ENCODE data around the gene FAM174C.

The FAM174C gene

GRCh38 chr19:1260749-1261537 lies 14.4 kb upstream of the FAM174C start (continued):
- TF ChIP-seq ZNF211 (tag by site-specific recombination; IDR thresholded peaks at IDR 0.05; ENCODE audit: low read depth) (no peak), ZNF623 (tag by site-specific recombination; IDR thresholded peaks at IDR 0.05) (no peak), ZNF768 (tag by site-specific recombination; IDR thresholded peaks at IDR 0.05) (no peak), ZNF10 (tag by site-specific recombination; IDR thresholded peaks at IDR 0.05) (no peak), ZNF747 (tag by site-specific recombination; IDR thresholded peaks at IDR 0.05) (no peak), YY1 (tag by site-specific recombination; IDR thresholded peaks at IDR 0.05) (no peak), ZSCAN18 (tag by site-specific recombination; IDR thresholded peaks at IDR 0.05) (no peak), ZSCAN23 (tag by site-specific recombination; IDR thresholded peaks at IDR 0.05) (no peak), ZNF664 (tag by site-specific recombination; IDR thresholded peaks at IDR 0.05) (no peak), ZNF404 (tag by site-specific recombination; IDR thresholded peaks at IDR 0.05) (no peak), ZNF18 (tag by site-specific recombination; IDR thresholded peaks at IDR 0.05) (no peak), ZNF473 (tag by site-specific recombination; IDR thresholded peaks at IDR 0.05) (no peak), ZNF449 (tag by site-specific recombination; IDR thresholded peaks at IDR 0.05) (no peak; the same call in 1 of the 2 replicates), ZNF248 (tag by site-specific recombination; IDR thresholded peaks at IDR 0.05) (no peak), ZFP41 (tag by site-specific recombination; IDR thresholded peaks at IDR 0.05; ENCODE audit: borderline replicate concordance) (no peak), KLF1 (tag by site-specific recombination; IDR thresholded peaks at IDR 0.05) (no peak), ZBTB7A (tag by site-specific recombination; IDR thresholded peaks at IDR 0.05; ENCODE audit: low read depth) (no peak; the same call in 1 of the 2 replicates), ZNF560 (tag by site-specific recombination; IDR thresholded peaks at IDR 0.05; ENCODE audit: borderline replicate concordance) (no peak), ZNF544 (tag by site-specific recombination; IDR thresholded peaks at IDR 0.05) (no peak), ZNF645 (tag by site-specific recombination; IDR thresholded peaks at IDR 0.05) (no peak), PRDM6 (tag by site-specific recombination; IDR thresholded peaks at IDR 0.05) (no peak), ZNF223 (tag by site-specific recombination; IDR thresholded peaks at IDR 0.05) (no peak), ZNF621 (tag by site-specific recombination; IDR thresholded peaks at IDR 0.05) (no peak), HOXD13 (CRISPR knock-in tag; IDR thresholded peaks at IDR 0.05; ENCODE audit: borderline replicate concordance) (no peak), ZNF138 (tag by site-specific recombination; IDR thresholded peaks at IDR 0.05; ENCODE audit: borderline replicate concordance) (no peak), CTCF (tag by site-specific recombination; IDR thresholded peaks at IDR 0.05) (no peak), ZNF488 (tag by site-specific recombination; IDR thresholded peaks at IDR 0.05) (no peak), ZNF785 (tag by site-specific recombination; IDR thresholded peaks at IDR 0.05) (no peak), KLF16 (tag by site-specific recombination; IDR thresholded peaks at IDR 0.05) (no peak), ZNF596 (tag by site-specific recombination; IDR thresholded peaks at IDR 0.05) (no peak), ZNF76 (tag by site-specific recombination; IDR thresholded peaks at IDR 0.05; ENCODE audit: borderline replicate concordance, low read depth) (0 out of 2 replicates have a peak, but pooled peaks have one; percentile 17)
